Progenitor cell of endocrine pancreas (in vitro differentiated cells): ENCODE data around the gene PLXNA2. TPM values are rescaled to one million over a fixed set of nuclear protein-coding genes. Genes with fewer than 3 reads are reported as not detected.
A peak's percentile ranks its signal among the peaks of the same experiment; 100 is the strongest.

Source experiments
- DNase-seq: peaks from one replicate; pipeline ENCODE4 v3.0.0; 2021; ENCODE audit warnings: low spot score; ENCODE audit not compliant: unreplicated experiment
- H3K27ac Mint-ChIP-seq: 2 replicates; pipeline ENCODE4 v1.8.0; 2021; ENCODE audit warnings: mild to moderate bottlenecking, moderate library complexity, mixed read lengths
- H3K27me3 Mint-ChIP-seq: 2 replicates; pipeline ENCODE4 v1.8.0; 2021; ENCODE audit warnings: mixed read lengths
- H3K36me3 Mint-ChIP-seq: 2 replicates; pipeline ENCODE4 v1.8.0; 2022; ENCODE audit warnings: mixed read lengths; ENCODE audit not compliant: insufficient read depth
- H3K4me1 Mint-ChIP-seq: 2 replicates; pipeline ENCODE4 v1.8.0; 2021; ENCODE audit warnings: low read depth, mixed read lengths
- H3K4me3 Mint-ChIP-seq: 2 replicates; pipeline ENCODE4 v1.8.0; 2021; ENCODE audit warnings: low read depth, mild to moderate bottlenecking, moderate library complexity, mixed read lengths
- H3K9me3 Mint-ChIP-seq: 2 replicates; pipeline ENCODE4 v1.8.0; 2021; ENCODE audit warnings: low read depth, mixed read lengths
- CTCF ChIP-seq: fragments of 200-600 bp; sonication (generic); IDR thresholded peaks from one replicate; pipeline ENCODE4 v1.5.0; 2021; ENCODE audit warnings: antibody characterized with exemption, mild to moderate bottlenecking; ENCODE audit not compliant: unreplicated experiment
- total RNA-seq: library from RNA; stranded (reverse); gene quantifications from 2 replicates; pipeline ENCODE4 v1.2.1, GENCODE V29; 2021

PLXNA2 gene
- total RNA-seq, 1 donor from 2014 or later: 34.9 TPM

GRCh38 chr1:208235982-208236761 lies 8.0 kb downstream of the PLXNA2 start:
- H3K27ac Mint-ChIP-seq: peak overlapping the region; percentile 67
- no peak overlapping the region for H3K4me3 Mint-ChIP-seq
- H3K9me3 Mint-ChIP-seq: no peaks in the 10 kb centered on the region

GRCh38 chr1:208235356-208235981 lies 8.7 kb downstream of the PLXNA2 start:
- peaks cover 5% of the 10 kb centered on the region for H3K27me3 Mint-ChIP-seq

More at GRCh38 chr1:208235982-208236761, 8.0 kb downstream of the PLXNA2 start:
- Mint-ChIP-seq H3K27me3 (peaks cover 5% of the 10 kb centered on the region), H3K4me1 (peaks cover 80% of the 10 kb centered on the region), H3K36me3 (no peaks in the 10 kb centered on the region)
- TF ChIP-seq CTCF: no peak
- DNase-seq: no peak

GRCh38 chr1:208234721-208235120 lies 9.5 kb downstream of the PLXNA2 start:
- TF ChIP-seq CTCF: no peak
- H3K4me1 Mint-ChIP-seq: peaks cover 79% of the 10 kb centered on the region
- peaks cover 5% of the 10 kb centered on the region for H3K27me3 Mint-ChIP-seq
- DNase-seq: no peak
- no peaks in the 10 kb centered on the region for H3K9me3 Mint-ChIP-seq
- no peaks in the 10 kb centered on the region for H3K36me3 Mint-ChIP-seq
- H3K4me3 Mint-ChIP-seq: no peak overlapping the region
- H3K27ac Mint-ChIP-seq: no peak overlapping the region

More at GRCh38 chr1:208235356-208235981, 8.7 kb downstream of the PLXNA2 start:
- H3K9me3 Mint-ChIP-seq: no peaks in the 10 kb centered on the region
- H3K4me3 Mint-ChIP-seq: no peak overlapping the region
- H3K4me1 Mint-ChIP-seq: peaks cover 82% of the 10 kb centered on the region
- peak overlapping the region; percentile 73 for H3K27ac Mint-ChIP-seq
- DNase-seq: no peak
- TF ChIP-seq CTCF: no peak
- no peaks in the 10 kb centered on the region for H3K36me3 Mint-ChIP-seq

GRCh38 chr1:208233978-208234377 lies 10.2 kb downstream of the PLXNA2 start:
- peaks cover 5% of the 10 kb centered on the region for H3K27me3 Mint-ChIP-seq
- peaks cover 1% of the 10 kb centered on the region for H3K36me3 Mint-ChIP-seq
- H3K9me3 Mint-ChIP-seq: no peaks in the 10 kb centered on the region
- H3K27ac Mint-ChIP-seq: peak overlapping the region; percentile 75
- H3K4me3 Mint-ChIP-seq: no peak overlapping the region
- peaks cover 77% of the 10 kb centered on the region for H3K4me1 Mint-ChIP-seq
- no peak for DNase-seq
- no peak for TF ChIP-seq CTCF

- no peak for TF ChIP-seq CTCF
- H3K4me1 Mint-ChIP-seq: peaks cover 78% of the 10 kb centered on the region
- peaks cover 2% of the 10 kb centered on the region for H3K36me3 Mint-ChIP-seq
- peak overlapping the region; percentile 75 for H3K27ac Mint-ChIP-seq
- DNase-seq: no peak
- H3K4me3 Mint-ChIP-seq: no peak overlapping the region
- H3K9me3 Mint-ChIP-seq: no peaks in the 10 kb centered on the region
- H3K27me3 Mint-ChIP-seq: peaks cover 5% of the 10 kb centered on the region
Measured at GRCh38 chr1:208233546-208233945, 10.6 kb downstream of the PLXNA2 start.
